GM19452 (cell line): ENCODE results near the gene PAQR8.
A peak's percentile ranks its signal among the peaks of the same experiment; 100 is the strongest.
"Not testable (repeated sequence)": the region's sequence is repeated elsewhere in the genome, so short reads cannot be mapped to it uniquely, and the experiment has no call there.

Experiments used
- ATAC-seq: cut with Tn5 transposase; IDR thresholded peaks from one replicate; pipeline ENCODE4 v1.9.1; 2021; ENCODE audit not compliant: unreplicated experiment

Gene PAQR8

DNA sequence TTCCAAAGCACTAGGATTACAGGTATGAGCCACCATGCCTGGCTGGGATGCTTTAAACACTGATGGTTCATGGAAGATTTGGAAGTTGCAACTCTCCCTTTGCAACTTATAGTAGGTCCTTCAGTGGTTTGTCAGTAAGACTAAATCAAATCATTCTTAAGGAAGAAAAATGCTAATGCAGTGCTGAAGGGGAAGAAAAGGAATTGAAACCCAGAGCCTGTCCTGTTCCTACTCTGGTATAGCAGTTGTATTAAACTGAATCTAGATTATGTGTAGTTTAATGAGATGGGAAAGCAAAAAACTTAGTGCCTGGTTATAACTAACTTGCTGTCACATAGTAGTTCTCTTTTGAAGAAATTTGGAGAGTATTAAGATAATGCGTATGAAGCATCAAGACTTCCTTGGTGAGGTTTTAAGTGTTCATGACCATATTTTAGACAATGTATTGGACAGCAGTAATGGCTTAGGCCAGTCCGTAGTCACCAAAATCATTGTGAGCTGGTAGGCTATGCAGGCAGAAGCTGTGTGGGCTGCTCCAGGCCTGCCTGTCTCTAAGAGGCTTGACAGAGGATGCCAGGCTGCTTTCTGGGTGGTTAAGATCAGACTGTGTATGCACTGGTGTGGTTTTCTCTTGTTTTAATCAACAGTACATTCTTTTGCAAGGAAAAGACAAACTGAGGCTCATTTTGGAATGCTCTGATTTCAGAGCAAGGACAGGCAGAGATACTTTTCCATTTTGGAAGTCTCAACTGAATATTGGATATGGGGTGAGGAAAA is 14.0 kb downstream of the PAQR8 start:
- no peak for ATAC-seq

DNA sequence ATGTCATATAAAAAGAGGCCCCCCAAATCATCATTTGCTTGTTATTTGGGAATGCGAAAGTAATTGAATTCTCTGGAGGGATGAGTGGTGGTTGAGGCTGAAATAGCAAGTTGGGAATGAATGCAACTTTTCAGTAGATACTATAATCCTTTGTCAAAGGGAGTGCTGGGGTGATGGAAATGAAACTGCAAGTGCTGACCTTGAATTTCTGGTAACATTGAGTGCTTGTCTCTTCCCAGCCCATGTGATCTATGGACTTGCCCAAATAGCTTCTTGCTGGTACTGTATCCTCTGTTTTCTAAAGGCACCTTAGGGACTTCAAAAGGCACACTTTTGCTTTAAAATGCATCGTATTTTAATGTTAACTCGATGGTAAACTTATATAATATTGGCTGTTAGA is 14.8 kb downstream of the PAQR8 start:
- no peak for ATAC-seq

DNA sequence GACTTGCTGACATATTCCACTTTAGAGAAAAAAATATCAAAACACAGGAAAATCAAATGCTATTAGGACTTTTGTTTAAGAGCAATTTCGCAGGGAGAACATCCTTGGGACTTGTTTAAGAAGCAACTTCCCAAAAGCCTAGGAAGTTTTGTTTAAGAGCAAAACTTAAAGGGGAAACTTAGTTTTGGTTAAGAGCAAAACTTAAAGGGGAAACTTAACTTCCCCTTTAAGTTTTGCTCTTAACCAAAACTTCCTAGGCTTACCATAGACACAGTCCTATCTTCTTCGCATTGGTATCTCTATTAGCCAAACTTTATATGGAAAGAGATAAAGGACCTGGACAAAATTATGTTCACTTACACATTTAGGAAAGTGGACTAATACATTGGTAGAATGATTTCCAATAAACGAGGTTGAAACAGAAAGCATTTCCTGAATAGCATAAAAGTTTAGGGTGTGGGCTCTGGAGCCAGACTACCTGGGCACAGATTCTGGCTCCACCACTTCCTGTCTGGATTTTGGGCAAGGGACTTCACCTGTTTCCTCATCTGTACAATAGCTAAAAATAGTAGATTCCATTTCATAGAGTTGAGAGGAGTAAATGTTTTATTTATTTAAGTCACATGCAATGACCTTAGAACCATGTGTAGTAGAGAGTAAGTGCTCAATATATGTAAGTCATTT is 15.7 kb downstream of the PAQR8 start:
- peak; percentile 60 for ATAC-seq

DNA sequence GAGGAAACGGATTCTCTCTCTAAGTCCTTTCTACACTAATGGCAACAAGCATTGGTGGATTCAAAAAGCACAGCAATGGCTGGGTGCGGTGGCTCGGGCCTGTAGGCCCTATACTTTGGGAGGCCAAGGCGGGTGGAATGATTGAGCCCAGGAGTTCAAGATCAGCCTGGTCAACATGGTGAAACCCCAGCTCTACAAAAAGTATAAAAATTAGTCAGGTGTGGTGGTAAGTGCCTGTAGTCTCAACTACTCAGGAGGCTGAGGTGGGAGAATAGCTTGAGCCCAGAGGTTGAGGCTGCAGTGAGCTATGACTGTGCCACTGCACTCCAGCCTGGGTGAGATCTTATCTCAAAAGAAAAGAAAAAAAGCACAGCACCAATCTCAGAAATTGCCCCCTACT is 19.3 kb downstream of the PAQR8 start:
- no peak for ATAC-seq

DNA sequence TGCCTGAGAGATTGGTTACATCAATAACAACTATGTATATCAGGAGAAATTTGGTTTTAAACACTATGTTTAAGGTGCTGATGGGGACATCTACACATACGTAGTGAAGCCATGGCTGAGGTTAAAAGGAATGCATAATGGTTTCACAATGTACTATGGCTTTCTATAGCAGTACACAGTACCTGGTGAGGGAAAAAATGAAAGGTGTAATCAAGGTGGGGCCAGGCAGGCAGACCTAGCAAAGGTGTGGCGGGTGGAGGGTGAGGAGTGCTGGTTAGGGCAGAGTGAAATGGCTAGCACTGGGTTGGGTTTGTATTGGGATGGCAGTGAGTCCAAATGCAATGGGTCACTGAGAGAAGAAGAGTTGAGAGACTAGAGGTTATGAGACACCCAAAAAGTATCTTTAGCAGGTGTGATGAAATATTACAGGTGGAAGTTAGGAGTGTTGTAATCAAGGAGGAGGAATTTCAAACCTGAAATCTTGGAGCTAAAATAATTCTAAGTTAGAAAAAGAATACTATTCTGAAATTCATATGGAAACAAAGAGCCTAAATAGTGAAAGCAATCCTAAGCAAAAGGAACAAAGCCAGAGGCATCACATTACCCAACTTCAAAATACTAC is 22.3 kb downstream of the PAQR8 start:
- no peak for ATAC-seq

DNA sequence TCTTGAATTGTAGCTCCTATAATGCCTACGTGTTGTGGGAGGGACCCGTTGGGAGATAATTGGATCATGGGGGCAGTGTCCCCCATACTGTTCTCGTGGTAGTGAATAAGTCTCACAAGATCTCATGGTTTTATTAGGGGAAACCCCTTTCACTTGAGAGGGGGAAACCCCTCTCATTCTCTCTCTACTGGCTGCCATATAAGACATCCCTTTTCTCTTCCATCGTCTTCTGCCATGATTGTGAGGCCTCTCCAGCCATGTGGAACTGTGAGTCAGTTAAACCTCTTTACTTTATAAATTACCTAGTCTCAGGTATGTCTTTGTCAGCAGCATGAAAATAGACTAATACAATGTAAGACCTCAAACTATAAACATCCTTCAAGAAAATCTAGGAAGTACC is 23.1 kb downstream of the PAQR8 start:
- no peak for ATAC-seq

DNA sequence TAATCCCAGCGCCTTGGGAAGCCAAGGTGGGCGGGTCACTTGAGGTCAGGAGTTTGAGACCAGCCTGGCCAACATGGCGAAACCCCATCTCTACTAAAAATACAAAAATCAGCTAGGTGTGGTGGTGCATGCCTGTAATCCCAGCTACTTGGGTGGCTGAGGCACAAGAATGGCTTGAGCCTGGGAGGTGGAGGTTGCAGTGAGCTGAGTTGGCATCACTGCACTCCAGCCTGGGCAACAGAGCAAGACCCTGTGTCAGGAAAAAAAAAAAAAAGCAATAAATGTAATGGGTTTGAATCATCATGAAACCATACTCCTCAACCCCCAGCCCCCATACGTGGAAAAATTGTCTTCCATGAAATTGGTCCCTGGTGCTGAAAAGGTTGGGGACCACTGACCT is 26.2 kb downstream of the PAQR8 start:
- not testable (repeated sequence) for ATAC-seq

DNA sequence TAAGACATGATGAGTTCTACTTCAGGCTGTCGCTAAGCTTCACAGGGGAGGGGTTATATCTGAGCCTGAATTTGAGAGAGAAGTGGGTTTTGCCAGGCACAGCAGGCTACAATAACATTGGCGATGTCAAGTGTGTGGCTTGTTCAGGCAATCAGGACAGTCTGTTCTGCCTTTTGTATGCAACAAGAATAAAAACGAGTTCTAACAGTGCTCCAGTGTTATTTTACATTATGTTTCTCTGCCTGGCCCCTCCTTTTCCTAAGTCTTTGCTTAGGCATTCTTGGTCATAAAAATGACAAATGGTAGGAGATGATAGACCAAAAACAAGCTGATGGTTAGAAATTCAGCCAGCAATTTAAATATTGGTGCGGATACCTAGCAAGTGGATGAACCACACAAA is 26.8 kb downstream of the PAQR8 start:
- no peak for ATAC-seq

DNA sequence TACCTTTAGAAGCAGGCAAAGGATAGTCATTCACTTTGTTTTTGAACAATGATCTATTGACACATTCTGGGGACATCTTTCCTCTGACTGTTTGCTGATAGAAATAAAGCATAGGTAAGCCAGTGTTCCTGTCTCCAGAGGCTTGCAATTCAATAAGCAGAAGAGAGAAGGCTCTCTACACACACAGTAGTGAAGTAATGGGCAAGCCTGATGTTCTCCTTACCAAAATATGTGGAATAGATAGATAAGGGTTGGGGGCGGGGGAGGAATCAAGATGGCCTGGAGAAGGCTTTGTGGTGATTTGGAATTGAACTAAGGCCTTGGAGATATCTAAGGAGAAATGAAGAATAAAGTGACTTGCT is 27.3 kb downstream of the PAQR8 start:
- ATAC-seq, result no peak

DNA sequence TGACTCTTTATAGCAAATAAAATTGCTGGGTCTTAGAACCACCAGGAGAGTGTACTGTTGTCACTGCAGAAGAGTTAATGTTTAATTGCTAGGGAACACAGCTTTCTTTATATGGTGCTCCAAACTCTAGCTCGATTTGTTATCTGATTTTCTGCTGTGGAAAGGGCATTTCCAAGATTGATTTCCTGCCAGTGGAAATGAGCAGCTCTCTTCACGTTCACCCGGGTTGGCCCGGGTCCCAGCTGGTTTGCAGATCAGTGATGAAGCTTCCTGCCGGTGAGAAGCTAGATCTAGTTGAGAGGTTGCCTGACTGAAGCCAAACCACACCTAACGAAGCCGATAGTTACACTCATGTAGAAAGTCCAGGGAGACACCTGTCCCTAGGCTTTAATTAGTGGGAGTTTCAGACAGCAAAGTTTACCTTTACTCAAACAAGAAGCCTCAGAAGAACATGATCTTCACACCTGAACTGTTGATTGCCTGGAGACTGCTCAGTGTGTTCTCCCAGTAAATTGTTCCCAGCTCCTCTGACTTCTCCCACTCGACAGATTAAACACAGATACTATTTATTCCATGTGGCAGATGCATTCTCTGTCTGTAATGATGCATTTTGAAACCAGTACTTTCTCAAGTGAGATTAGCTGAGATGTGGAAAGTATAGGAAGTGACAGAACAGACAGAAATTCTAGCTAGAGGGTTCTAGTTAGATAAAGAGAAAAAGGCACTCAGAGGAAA is 27.8 kb downstream of the PAQR8 start:
- ATAC-seq, result peak; percentile 66

DNA sequence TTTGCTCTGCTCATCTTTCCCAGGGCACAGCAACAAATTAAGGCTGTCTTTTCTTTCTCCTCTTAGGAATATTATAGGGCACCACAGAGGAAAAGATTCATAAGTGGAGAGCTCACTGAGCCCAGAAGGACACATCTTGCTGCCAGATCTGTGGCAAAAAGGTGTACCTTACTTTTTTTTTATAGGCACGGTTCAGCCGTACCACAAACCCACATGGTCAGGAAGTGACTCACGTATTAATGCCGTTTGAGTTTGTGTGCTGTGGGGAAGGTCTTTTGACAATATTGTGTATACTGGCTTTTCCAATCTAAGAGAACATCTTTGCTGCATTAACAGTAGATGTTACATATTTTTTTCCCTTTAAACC is 28.4 kb downstream of the PAQR8 start:
- peak; percentile 49 for ATAC-seq

DNA sequence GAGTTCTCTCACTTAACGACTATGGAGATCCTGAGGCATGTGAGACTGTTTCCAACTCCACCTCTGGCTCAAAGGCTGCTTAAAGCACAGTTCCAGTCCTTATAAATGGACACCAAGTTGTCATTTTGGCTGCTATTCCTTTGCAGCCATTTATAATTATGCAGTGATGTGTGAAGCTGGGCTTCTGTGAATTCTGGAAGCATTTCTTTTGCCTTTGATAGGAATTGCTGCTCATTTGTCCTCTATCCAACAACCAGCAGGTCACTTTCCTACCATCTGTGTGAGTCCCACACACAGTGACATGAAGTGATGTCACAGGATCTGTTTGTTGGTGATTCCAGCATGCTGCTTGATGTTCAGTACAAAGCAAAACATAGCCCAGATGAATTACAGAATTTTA is 29.6 kb downstream of the PAQR8 start:
- ATAC-seq, result no peak

DNA sequence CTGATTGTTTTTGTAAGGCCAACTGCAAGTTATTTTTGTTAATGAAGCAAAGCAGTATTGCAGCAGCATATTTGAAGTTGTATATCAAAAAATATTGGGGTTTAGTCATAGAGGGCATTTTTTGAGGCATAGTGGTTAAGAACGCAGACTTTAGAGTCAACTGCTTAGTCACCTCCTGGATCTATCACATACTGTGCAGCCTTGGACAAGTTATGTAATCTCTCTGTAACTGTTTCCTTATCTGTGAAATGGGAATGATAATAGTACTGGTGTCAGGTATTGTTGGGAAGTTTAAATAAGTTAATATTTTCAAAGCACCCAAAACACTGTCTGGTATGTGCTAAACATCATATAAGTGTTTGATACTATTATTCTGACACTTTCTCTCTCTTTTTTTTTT is 31.0 kb downstream of the PAQR8 start:
- no peak for ATAC-seq

DNA sequence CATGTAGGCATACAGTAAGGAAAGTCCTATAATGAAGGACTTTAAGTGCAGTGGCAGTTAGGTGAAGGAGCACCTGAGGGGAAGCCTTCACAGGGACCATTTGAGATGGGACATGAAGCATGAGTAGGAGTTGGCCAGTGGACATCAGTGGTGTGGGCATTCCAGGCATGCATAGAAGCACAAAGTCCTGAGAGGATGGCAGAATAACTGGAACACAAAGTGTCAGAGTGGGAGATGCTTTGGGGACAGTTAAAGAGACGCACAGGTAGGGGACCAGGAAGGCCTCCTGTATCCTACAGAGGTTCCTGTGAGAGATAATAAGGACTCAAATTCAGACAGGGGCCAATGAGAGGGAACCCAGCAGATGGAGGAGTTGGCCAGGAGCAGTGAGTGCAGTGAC is 31.8 kb downstream of the PAQR8 start:
- no peak for ATAC-seq

DNA sequence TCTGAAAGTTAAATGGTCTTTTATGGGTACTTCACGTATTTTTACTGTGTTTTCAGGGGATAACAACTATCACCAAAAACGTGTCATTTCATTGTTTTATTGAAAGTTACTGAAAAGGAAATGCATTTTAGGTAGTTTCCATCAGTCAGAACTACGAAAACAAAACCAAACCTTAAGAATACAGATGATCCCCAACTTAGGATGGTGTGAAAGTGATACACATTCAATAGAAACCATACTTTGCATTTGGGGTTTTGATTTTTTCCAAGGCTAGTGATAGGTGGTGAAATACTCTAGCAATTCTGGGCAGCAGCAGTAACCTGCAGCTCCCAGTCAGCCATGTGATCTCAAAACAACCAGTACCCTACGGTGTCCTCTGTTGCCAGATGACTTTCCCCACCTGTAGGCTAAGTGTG is 32.3 kb downstream of the PAQR8 start:
- ATAC-seq, result peak; percentile 50

DNA sequence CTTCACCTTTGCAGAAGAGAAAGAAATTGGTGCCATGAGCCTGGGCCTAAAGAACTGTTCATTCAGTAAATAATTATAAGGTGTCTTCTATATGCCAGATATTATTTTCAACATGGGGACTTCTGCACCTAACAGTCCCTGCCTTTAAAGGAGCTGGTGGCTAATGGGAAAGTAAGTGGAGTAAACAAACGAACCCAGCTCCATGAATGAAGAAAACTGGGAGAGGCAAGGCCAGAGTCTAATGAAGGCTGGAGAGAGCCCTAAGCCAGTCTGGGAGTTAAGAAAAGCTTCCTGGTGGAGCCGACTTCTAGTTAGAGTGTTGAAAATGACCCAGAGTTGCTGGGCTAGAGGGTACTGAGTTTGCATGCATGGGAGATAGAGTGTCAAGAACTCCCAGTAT is 34.0 kb downstream of the PAQR8 start:
- no peak for ATAC-seq

DNA sequence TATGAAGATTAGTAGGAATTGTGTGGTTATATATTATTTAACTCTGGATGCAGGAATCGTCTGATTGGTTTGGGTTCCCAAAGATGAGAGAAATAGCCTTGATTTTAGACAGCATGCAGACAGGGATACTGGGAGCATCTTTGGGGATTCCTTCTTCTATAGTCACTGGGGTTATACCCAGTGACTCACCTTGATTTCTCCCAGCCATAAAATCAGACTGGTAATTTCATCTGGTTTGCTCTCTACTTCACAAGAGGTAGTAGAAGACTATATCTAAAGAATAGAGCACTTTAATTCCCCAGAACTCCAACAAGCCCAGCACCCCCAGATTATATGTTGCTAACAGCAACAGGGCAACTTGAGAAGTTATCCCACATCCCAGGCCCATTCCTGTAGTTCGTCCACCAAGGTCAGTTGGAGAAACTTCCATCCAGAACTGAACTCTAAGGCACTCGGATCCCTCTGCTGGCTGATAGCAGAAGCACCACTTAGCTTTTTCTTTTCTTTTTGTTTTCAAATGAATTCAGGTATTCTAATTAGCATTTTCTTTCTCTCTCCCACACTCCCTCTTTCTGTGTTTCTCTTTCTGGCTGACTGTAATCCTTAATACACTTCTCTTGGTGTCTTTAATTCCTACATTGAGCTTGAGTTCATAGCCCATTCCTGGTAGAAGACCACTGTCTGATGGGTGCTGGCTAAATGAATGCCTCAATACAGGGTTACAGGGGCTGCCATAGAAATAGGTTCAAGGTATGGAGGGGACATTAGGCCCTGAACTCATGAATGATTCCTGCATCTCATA is 37.8 kb downstream of the PAQR8 start:
- peak; percentile 59 for ATAC-seq

DNA sequence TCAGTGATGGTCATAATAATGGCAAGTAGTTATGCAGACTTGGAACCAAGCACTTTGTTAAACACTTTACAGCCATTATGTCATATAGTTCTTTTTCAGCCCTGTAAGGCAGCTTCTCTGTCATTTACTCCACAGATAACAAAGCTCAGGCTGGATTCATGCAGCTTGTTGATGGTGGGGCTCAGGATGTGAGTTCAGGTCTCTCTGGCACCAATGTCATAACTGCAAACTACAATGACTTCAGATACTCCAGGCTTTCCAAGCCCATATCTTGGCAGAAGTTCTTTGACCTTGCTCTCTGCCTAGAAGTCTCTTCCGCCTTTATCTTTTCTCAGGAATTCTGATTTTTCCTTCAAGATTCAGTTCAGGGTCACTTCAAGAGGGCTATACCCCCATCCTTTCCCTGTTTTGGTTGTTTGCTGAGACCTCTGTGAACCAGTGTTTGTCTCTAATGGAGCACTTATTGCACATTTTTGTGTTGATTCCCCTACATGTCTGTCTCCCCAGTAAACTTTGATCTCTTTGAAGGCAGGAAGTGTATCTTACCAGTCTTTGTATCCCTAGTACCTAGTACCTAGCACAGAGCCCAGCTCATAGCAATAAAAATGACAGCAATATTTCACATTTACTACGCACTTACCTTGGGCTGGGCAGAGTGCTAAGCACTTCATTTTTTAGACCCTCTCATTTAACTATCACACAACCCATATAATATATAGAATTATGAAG is 38.5 kb downstream of the PAQR8 start:
- no peak for ATAC-seq

DNA sequence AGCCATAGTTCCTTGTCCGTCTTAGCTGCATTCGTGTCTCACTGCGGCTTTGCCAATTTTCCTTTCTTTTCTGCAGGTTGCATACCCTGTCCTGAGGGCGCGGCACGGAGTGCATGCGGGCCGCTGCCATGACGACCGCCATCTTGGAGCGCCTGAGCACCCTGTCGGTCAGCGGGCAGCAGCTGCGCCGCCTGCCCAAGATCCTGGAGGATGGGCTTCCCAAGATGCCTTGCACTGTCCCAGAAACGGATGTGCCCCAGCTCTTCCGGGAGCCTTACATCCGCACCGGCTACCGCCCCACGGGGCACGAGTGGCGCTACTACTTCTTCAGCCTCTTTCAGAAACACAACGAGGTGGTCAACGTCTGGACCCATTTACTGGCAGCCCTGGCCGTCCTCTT is 41.1 kb downstream of the PAQR8 start:
- no peak for ATAC-seq

DNA sequence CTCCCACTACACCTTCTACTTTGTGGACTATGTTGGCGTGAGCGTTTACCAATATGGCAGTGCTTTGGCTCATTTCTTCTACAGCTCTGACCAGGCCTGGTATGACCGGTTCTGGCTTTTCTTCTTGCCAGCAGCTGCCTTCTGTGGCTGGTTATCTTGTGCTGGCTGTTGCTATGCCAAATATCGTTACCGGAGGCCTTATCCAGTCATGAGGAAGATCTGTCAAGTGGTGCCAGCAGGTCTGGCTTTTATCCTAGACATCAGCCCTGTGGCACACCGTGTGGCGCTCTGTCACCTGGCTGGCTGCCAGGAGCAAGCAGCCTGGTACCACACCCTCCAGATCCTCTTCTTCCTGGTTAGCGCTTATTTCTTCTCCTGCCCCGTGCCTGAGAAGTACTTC is 41.7 kb downstream of the PAQR8 start:
- no peak for ATAC-seq
